Activated CD4-positive, alpha-beta T cell treated with anti-CD3 and anti-CD28 coated beads, Interleukin-2, amount 50 U/mL, for 4 hours (primary cell): ENCODE data around the gene ALDOA.
"Not testable (repeated sequence)": the region's sequence is repeated elsewhere in the genome, so short reads cannot be mapped to it uniquely, and the experiment has no call there.

ENCODE experiments used
- DNase-seq, 2 experiments: peaks; one replicate each; pipeline ENCODE4 v3.0.0-alpha.2; 2020

Gene ALDOA

GRCh38 chr16:30065102-30065942 lies at the start of gene ALDOA:
Gene ALDOA, plus strand, starts transcription at chr16:30065760. Its CDS starts 1,138 bp downstream, at chr16:30066898.
- DNase-seq: peak; percentile 92 to 94

DNA sequence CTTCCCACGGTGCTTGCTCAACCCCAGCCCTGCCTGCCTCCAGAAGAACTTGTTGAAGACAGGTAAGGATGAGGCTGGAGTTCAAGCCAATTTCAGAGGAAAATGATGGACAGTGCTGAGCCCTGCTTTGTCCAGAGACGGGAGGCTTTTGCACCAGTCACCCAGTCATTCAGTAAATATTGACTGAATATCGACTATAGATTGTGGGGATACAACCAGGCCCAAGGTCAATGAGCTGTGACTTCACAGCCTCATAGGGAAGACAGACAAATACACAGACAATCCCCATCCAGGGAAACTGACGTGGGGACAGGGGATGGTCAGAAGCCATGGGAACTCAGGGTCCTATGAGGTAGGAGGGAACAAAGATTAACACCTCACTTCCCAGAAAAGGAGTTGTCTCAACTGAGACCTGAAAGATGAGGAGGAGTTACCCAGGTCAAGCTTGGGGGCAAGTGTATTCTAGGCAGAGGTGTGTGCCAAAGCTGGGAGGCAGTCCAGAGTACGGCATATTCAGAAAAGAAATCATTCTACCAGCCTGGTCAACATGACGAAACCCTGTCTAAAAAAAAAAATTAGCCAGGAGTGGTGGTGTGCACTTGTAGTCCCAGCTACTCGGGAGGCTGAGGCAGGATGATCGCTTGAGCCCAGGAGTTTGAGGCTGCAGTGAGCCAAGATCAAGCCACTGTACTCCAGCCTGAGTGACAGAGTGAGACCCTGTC lies 48.8 kb upstream of the ALDOA start:
- no peak for DNase-seq

DNA sequence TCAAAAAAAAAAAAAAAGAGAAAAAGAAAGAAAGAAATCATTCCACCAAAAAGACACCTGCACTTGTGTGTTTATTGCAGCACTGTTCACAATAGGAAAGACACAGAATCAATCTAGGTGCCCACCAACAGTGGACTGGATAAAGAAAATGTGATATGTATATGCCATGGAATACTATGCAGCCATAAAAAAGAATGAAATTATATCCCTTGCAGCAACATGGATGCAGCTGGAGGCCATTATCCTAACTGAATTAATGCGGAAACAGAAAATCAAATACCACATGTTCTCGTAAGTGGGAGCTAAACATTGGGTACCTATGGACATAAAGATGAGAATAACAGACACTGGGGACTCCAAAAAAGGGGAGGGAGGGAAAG lies 48.3 kb upstream of the ALDOA start:
- DNase-seq: no peak

DNA sequence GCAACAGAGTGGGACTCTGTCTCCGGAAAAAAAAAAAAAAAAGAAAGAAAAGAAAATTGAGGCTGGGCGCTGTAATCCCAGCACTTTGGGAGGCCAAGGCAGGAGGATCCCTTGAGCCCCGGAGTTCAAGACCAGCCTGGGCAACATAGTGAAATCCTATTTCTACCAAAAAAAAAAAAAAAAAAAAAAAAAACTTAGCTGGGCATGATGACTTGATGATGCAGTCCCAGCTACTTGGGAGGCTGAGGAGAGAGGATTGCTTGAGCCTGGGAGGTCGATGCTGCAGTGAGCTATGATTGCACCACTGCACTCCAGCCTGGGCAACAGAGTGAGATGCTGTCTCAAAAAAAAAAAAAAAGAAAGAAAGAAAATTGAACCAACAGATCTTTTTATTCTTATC lies 47.6 kb upstream of the ALDOA start:
- DNase-seq: not testable (repeated sequence)

DNA sequence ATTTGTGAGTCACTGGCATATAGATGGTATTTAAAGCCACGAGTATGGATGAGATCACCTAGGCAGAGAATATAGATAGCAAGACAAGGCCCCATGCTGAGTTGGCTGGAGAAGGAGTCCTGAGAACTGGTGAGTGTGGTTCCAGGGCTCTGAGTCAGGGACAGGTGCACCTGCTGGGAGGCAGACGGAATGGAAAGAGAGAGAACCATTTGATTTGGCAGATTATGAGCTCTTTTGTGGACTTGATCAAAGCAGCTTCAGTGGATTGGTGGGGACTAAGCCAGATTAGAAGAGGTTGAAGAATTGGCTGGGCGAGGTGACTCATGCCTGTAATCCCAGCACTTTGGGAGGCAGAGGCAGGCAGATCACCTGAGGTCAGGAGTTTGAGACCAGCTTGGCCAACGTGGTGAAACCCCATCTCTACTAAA lies 46.8 kb upstream of the ALDOA start:
- no peak for DNase-seq

- DNase-seq: no peak
These were observed 42.7 kb upstream of the ALDOA start, which contains the start of gene C16orf92 for GRCh38 chr16:30022887-30023286. Gene C16orf92, plus strand, starts transcription at chr16:30023198. Its CDS starts 143 bp downstream, at chr16:30023341.

GRCh38 chr16:30023586-30023985 lies 42.0 kb upstream of the ALDOA start:
- no peak for DNase-seq

- DNase-seq: no peak
These were observed 41.1 kb upstream of the ALDOA start for GRCh38 chr16:30024451-30024850.

DNA sequence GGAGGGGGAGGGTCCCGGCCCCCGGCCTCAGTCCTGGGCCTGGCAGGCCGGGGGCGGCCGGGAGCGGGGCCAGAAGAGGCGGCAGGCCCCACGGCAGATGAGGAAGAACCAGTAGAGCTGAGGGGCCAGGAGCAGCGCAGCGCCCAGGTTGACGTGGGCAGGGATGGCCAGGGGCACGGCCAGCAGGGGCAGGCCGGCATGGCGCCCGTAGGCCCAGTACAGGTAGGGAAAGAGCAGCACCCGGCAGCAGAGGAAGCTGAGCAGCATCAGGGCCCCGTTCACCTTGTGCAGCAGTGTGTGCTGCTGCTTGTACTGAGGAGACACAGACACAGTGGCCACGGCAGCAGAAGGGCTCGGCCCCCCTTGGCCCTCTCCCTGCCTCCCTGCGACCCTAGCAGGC lies 40.4 kb upstream of the ALDOA start:
- DNase-seq: no peak

- no peak for DNase-seq
These were observed 40.0 kb upstream of the ALDOA start for GRCh38 chr16:30025574-30025973.

DNA sequence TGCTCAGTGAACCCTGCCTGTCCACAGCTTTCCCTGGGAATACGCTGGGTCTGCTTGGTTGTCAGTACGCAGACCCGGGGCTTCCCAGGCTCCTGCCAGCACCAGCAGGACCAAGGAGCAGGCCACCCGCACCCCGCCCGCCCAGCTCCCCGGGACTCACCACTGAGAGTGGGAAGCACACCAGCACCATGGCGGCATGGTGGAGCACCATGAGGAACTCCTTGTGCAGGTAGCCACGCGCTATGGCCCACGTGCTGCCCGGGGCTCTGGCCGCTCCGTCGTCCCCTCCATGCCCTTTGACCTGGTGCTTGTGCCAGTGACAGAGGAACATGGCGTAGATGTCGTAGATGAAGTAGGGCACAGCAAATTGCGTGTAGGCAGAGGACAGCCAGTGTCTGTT lies 39.1 kb upstream of the ALDOA start:
- no peak for DNase-seq

DNA sequence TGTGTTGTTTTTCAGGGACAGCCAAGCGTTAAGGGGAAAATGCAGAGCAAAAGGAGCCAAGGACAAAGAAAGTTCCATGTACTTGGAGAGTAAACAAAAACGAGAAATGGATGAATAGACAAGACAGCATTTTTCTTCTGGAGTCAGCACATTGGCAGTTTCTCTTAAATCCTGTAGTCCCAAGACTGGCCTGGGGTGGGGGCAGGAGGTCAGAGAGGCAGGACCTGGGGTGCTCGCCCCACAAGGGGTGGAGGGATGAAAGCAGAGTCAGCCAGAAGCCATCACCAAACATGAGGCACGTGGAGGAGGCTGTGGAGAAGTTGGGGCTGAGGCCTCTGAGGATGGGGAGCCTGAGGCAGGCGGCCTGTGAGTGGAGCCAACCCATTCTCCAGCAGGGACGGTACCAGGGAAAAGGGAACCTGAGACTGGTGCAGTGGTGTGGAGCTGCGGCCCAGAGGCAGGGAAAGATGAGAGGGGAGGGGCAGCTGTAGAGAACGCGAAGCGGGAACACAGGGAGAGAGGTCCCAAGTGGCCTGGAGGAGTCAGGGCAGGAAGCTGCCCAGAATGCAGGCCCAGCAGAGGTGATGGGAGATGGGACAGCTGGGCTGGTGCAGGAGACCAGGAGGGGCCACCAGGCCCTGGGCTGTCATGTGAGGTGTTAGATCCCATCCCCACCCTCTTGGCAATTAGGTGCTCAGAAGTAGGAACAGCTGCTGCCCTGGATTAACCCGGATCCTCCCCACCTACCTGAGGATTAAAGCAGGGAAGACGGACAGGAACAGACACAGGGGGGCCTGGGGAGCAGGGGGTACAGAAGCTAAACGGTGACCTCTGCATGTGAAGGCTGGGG lies 37.7 kb upstream of the ALDOA start:
- no peak for DNase-seq

DNA sequence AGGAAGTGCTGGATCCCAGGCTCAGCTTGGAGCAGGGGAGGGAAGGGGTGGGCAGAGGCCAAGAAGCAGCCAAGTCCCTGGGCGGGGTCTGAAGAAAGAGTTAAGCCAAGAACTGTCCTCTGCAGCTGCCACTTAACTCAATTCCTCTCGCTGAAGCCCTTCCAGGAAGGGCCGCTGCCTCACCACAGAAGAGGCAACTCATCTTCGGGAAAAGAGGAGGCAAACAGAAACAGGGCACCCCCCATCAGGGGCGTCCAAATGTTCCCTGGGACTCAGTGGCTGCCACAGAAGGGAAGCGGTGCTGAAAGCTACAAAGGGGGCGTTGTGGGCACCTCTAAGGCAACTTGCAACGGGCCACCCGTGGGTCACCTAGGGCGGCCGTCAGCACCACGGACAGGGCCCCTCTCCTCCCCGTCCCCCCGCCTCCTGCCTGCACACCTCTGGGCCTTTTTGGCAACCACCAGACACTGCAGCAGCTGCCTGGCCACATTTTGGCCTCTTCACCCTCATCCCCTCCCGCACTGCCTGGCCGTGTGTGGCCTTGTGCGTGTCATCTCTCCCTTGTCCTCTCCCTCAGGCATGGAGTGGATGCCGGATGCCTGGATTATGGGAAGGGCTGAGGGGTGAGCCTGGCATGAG lies 37.0 kb upstream of the ALDOA start:
- no peak for DNase-seq

GRCh38 chr16:30030011-30030685 lies 35.4 kb upstream of the ALDOA start:
- no peak for DNase-seq

DNA sequence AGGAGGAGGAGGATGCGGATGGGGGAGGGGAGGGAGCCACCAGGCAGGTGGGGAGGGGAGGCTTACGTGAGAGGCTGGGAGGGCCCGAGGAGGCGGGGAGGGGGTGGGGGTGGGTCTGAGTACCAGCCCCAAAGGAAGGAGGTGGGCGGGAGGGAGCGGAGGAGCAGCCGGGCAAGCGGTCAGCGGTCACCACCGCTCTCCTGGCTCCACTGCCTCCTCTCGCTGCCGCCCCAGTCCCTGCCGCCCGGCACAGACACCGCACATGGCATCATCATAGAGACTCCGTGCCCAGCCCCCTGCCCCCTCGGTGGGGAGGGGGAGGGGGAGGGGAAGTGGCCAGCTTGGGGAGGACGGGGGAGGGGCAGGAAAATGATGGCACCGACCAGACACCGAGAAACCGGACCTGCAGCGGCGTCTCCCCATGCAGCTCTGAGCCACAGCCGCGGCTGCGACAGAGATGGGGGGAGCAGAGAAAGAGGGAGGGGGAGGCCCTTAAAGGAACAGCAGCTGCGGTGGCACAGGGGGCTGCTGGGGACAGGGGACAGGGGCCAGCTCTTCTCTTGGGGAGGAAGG lies 34.6 kb upstream of the ALDOA start, which contains the start of gene TLCD3B:
Gene TLCD3B, minus strand, starts transcription at position 431 of the 573 bp plus-strand sequence. CDS start 744 bp downstream, outside the sequence.
- no peak for DNase-seq

- DNase-seq: no peak
These were observed 34.1 kb upstream of the ALDOA start for GRCh38 chr16:30031477-30031918.

DNA sequence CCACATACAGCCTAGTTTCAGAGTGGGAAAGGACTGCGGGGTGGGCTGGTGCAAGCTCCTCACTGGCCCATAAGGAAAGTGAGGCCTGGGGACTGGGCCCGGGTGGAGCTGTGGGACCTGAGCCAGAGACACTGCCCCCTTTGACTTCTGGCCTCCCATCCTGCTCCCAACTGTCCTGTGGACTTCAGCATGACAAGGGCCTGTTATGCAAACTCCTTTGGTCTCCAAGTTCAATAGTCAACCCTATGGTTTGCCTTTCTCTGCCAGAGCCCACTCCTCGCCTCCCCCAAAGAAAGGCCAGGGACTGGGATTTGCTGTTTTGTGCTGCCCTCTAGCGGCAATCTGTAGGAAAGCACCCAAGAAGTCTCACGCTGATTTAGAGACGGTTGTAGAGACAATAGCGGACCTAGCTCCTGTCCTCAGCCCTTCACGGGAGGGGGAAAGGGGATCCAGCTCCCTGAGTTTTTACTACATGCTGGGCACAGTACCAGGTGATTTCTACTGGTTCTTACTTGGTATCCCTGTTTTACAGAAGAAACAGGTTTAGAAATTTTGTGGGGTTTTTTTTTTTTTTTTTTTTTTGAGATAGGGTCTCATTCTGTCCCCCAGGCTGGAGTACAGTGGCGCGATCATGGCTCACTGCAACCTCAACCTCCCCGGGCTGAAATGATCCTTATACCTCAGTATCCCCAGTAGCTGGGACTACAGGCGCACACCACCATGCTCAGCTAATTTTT lies 33.3 kb upstream of the ALDOA start:
- DNase-seq: peak; percentile 52 to 58

DNA sequence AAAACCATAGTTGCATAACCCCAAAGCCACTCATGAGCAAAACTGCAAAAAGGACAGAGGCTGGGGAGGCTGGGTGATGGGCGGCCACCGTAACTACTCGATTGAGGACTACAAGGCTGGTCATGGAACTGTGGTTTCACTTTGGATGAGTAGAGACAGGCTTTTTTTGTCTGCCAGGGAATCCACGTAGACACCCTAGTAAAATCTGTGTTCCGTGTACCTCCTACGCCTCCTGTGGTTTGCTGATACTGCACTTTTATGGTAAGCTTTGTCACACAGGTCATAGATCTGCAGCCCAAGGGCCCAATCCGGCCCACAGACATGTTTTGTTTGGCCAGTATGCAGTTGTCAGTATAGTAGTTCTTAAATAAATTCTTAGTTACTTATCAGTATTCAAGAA lies 32.3 kb upstream of the ALDOA start:
- DNase-seq: no peak

- no peak for DNase-seq
These were observed 25.3 kb upstream of the ALDOA start for GRCh38 chr16:30040221-30040620.

DNA sequence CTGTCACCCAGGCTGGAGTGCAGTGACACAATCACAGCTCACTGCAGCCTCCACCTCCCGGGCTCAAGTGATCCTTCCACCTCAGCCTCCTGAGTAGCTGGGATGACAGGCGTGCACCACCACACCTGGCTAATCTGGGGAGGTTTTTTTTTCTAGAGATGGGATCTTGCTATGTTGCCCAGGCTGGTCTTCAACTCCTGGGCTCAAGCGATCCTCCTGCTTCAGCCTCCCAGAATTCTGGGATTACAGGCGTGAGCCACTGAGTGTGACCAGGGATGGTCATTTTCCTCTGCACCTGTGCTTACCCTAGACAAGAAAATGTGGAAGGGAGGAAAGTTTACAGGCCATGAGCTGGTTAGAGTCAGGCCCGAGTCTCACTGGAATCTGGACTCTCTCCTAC lies 24.9 kb upstream of the ALDOA start:
- not testable (repeated sequence) for DNase-seq

GRCh38 chr16:30041841-30042240 lies 23.7 kb upstream of the ALDOA start:
- no peak for DNase-seq
